OCI-LY1 (cell line): Measurements from ENCODE around the gene GPR39.
A peak's percentile ranks its signal among the peaks of the same experiment; 100 is the strongest.

ENCODE experiments used
- H2AFZ ChIP-seq: fragments of 200-600 bp; sonication (generic), shearing (Covaris generic); 2 replicates; pipeline ENCODE4 v1.6.0; 2014; ENCODE audit warnings: antibody characterized with exemption, mild to moderate bottlenecking, low read length
- H3F3A ChIP-seq: fragments of 200-600 bp; sonication (generic), shearing (Covaris generic); 2 replicates; pipeline ENCODE4 v1.6.0; 2014; ENCODE audit warnings: mild to moderate bottlenecking, antibody characterized with exemption, low read length, moderate library complexity; ENCODE audit not compliant: insufficient read depth
- H3K27ac ChIP-seq: fragments of 200-600 bp; sonication (generic); 2 replicates; pipeline ENCODE4 v1.5.1; 2014; ENCODE audit warnings: low read length, mixed run types, mild to moderate bottlenecking, low read depth; ENCODE audit not compliant: poor library complexity, severe bottlenecking
- H3K27me3 ChIP-seq: fragments of 200-600 bp; sonication (generic); 2 replicates; pipeline ENCODE4 v1.6.0; 2014; ENCODE audit warnings: antibody characterized with exemption, mild to moderate bottlenecking, low read length, moderate library complexity; ENCODE audit not compliant: insufficient read depth
- H3K36me3 ChIP-seq: fragments of 200-600 bp; sonication (generic); 2 replicates; pipeline ENCODE4 v1.6.1; 2014; ENCODE audit warnings: mild to moderate bottlenecking, antibody characterized with exemption, low read length, moderate library complexity, mixed read lengths; ENCODE audit not compliant: insufficient read depth
- H3K4me1 ChIP-seq: fragments of 200-600 bp; sonication (generic); 2 replicates; pipeline ENCODE4 v1.5.1; 2014; ENCODE audit warnings: mild to moderate bottlenecking, low read length, moderate library complexity; ENCODE audit not compliant: insufficient read depth, severe bottlenecking
- H3K4me2 ChIP-seq: fragments of 200-600 bp; sonication (generic), shearing (Covaris generic); 2 replicates; pipeline ENCODE4 v1.6.1; 2014; ENCODE audit warnings: low read length
- H3K4me3 ChIP-seq: fragments of 200-600 bp; sonication (generic); 2 replicates; pipeline ENCODE4 v1.5.1; 2014; ENCODE audit warnings: low read length, low read depth, mild to moderate bottlenecking, mixed read lengths; ENCODE audit not compliant: poor library complexity, severe bottlenecking
- H3K79me2 ChIP-seq: fragments of 200-600 bp; shearing (Covaris generic); 2 replicates; pipeline ENCODE4 v1.6.1; 2016; ENCODE audit warnings: mixed run types, low read length, mixed read lengths; ENCODE audit not compliant: insufficient read depth
- H3K9ac ChIP-seq: fragments of 200-600 bp; sonication (generic), shearing (Covaris generic); 2 replicates; pipeline ENCODE4 v1.6.1; 2014; ENCODE audit warnings: mild to moderate bottlenecking, low read length, mixed read lengths
- H3K9me2 ChIP-seq: fragments of 200-600 bp; sonication (generic), shearing (Covaris generic); 2 replicates; pipeline ENCODE4 v1.6.1; 2014; ENCODE audit warnings: low read depth, mild to moderate bottlenecking, low read length, mixed read lengths
- H3K9me3 ChIP-seq: fragments of 200-600 bp; shearing (Covaris generic); 2 replicates; pipeline ENCODE4 v1.6.1; 2014; ENCODE audit warnings: low read length, mixed read lengths
- H4K20me1 ChIP-seq: fragments of 200-600 bp; sonication (generic), shearing (Covaris generic); 2 replicates; pipeline ENCODE4 v1.6.0; 2016; ENCODE audit warnings: mild to moderate bottlenecking, low read length; ENCODE audit not compliant: insufficient read depth
- CTCF ChIP-seq: fragments of 200-600 bp; sonication (generic), shearing (Covaris generic); IDR thresholded peaks from 2 replicates; pipeline ENCODE4 v1.5.1; 2017; ENCODE audit warnings: mild to moderate bottlenecking, antibody characterized with exemption, low read length, moderate library complexity, mixed read lengths
- EZH2 ChIP-seq: fragments of 200-600 bp; sonication (generic), shearing (Covaris generic); IDR thresholded peaks from 2 replicates; pipeline ENCODE4 v1.8.0; 2017; ENCODE audit warnings: borderline replicate concordance, mixed run types, mild to moderate bottlenecking, antibody characterized with exemption, low read length, moderate library complexity, mixed read lengths

Gene GPR39

GRCh38 chr2:132448331-132448730 lies 31.7 kb downstream of the GPR39 start:
- Histone ChIP-seq H3K9me2 (no peaks in the 10 kb centered on the region), H3K27me3 (no peaks in the 10 kb centered on the region), H3K79me2 (no peaks in the 10 kb centered on the region), H3K4me2 (no peak overlapping the region), H3F3A (no peaks in the 10 kb centered on the region), H4K20me1 (no peaks in the 10 kb centered on the region), H3K9me3 (no peaks in the 10 kb centered on the region; the same call in 1 of the 2 replicates), H2AFZ (no peak overlapping the region), H3K4me1 (no peaks in the 10 kb centered on the region), H3K27ac (no peak overlapping the region), H3K36me3 (no peaks in the 10 kb centered on the region), H3K9ac (no peak overlapping the region), H3K4me3 (no peak overlapping the region)
- TF ChIP-seq CTCF (no peak), EZH2 (no peak)

- Histone ChIP-seq H3K9me3 (no peaks in the 10 kb centered on the region; the same call in 1 of the 2 replicates), H3K36me3 (no peaks in the 10 kb centered on the region), H3K79me2 (no peaks in the 10 kb centered on the region), H3K4me1 (no peaks in the 10 kb centered on the region), H2AFZ (no peak overlapping the region), H4K20me1 (no peaks in the 10 kb centered on the region), H3F3A (no peaks in the 10 kb centered on the region), H3K9ac (no peak overlapping the region), H3K4me2 (no peak overlapping the region), H3K9me2 (no peaks in the 10 kb centered on the region), H3K27ac (no peak overlapping the region), H3K4me3 (no peak overlapping the region), H3K27me3 (no peaks in the 10 kb centered on the region)
- peak; percentile 69 for TF ChIP-seq CTCF
- TF ChIP-seq EZH2: no peak
Measured at GRCh38 chr2:132448771-132449170, 32.2 kb downstream of the GPR39 start.

GRCh38 chr2:132449868-132450267 lies 33.3 kb downstream of the GPR39 start:
- no peaks in the 10 kb centered on the region for H4K20me1 ChIP-seq
- no peaks in the 10 kb centered on the region for H3K4me1 ChIP-seq
- no peak overlapping the region for H3K4me2 ChIP-seq
- no peak overlapping the region for H3K4me3 ChIP-seq
- no peak overlapping the region for H3K27ac ChIP-seq
- H3K27me3 ChIP-seq: no peaks in the 10 kb centered on the region
- H3K9ac ChIP-seq: no peak overlapping the region
- H3K79me2 ChIP-seq: no peaks in the 10 kb centered on the region
- H3K9me3 ChIP-seq: no peaks in the 10 kb centered on the region; the same call in 1 of the 2 replicates
- H3K36me3 ChIP-seq: no peaks in the 10 kb centered on the region
- H2AFZ ChIP-seq: no peak overlapping the region
- no peaks in the 10 kb centered on the region for H3F3A ChIP-seq
- TF ChIP-seq CTCF (no peak), EZH2 (no peak)
- no peaks in the 10 kb centered on the region for H3K9me2 ChIP-seq
